OCI-LY1 (cell line): Measurements from ENCODE around the gene VTI1A.

Experiments used
- H2AFZ ChIP-seq: fragments of 200-600 bp; sonication (generic), shearing (Covaris generic); 2 replicates; pipeline ENCODE4 v1.6.0; 2014; ENCODE audit warnings: antibody characterized with exemption, mild to moderate bottlenecking, low read length
- H3F3A ChIP-seq: fragments of 200-600 bp; sonication (generic), shearing (Covaris generic); 2 replicates; pipeline ENCODE4 v1.6.0; 2014; ENCODE audit warnings: mild to moderate bottlenecking, antibody characterized with exemption, low read length, moderate library complexity; ENCODE audit not compliant: insufficient read depth
- H3K27ac ChIP-seq: fragments of 200-600 bp; sonication (generic); 2 replicates; pipeline ENCODE4 v1.5.1; 2014; ENCODE audit warnings: low read length, mixed run types, mild to moderate bottlenecking, low read depth; ENCODE audit not compliant: poor library complexity, severe bottlenecking
- H3K27me3 ChIP-seq: fragments of 200-600 bp; sonication (generic); 2 replicates; pipeline ENCODE4 v1.6.0; 2014; ENCODE audit warnings: antibody characterized with exemption, mild to moderate bottlenecking, low read length, moderate library complexity; ENCODE audit not compliant: insufficient read depth
- H3K36me3 ChIP-seq: fragments of 200-600 bp; sonication (generic); 2 replicates; pipeline ENCODE4 v1.6.1; 2014; ENCODE audit warnings: mild to moderate bottlenecking, antibody characterized with exemption, low read length, moderate library complexity, mixed read lengths; ENCODE audit not compliant: insufficient read depth
- H3K4me1 ChIP-seq: fragments of 200-600 bp; sonication (generic); 2 replicates; pipeline ENCODE4 v1.5.1; 2014; ENCODE audit warnings: mild to moderate bottlenecking, low read length, moderate library complexity; ENCODE audit not compliant: insufficient read depth, severe bottlenecking
- H3K4me2 ChIP-seq: fragments of 200-600 bp; sonication (generic), shearing (Covaris generic); 2 replicates; pipeline ENCODE4 v1.6.1; 2014; ENCODE audit warnings: low read length
- H3K4me3 ChIP-seq: fragments of 200-600 bp; sonication (generic); 2 replicates; pipeline ENCODE4 v1.5.1; 2014; ENCODE audit warnings: low read length, low read depth, mild to moderate bottlenecking, mixed read lengths; ENCODE audit not compliant: poor library complexity, severe bottlenecking
- H3K79me2 ChIP-seq: fragments of 200-600 bp; shearing (Covaris generic); 2 replicates; pipeline ENCODE4 v1.6.1; 2016; ENCODE audit warnings: mixed run types, low read length, mixed read lengths; ENCODE audit not compliant: insufficient read depth
- H3K9ac ChIP-seq: fragments of 200-600 bp; sonication (generic), shearing (Covaris generic); 2 replicates; pipeline ENCODE4 v1.6.1; 2014; ENCODE audit warnings: mild to moderate bottlenecking, low read length, mixed read lengths
- H3K9me2 ChIP-seq: fragments of 200-600 bp; sonication (generic), shearing (Covaris generic); 2 replicates; pipeline ENCODE4 v1.6.1; 2014; ENCODE audit warnings: low read depth, mild to moderate bottlenecking, low read length, mixed read lengths
- H3K9me3 ChIP-seq: fragments of 200-600 bp; shearing (Covaris generic); 2 replicates; pipeline ENCODE4 v1.6.1; 2014; ENCODE audit warnings: low read length, mixed read lengths
- H4K20me1 ChIP-seq: fragments of 200-600 bp; sonication (generic), shearing (Covaris generic); 2 replicates; pipeline ENCODE4 v1.6.0; 2016; ENCODE audit warnings: mild to moderate bottlenecking, low read length; ENCODE audit not compliant: insufficient read depth
- CTCF ChIP-seq: fragments of 200-600 bp; sonication (generic), shearing (Covaris generic); IDR thresholded peaks from 2 replicates; pipeline ENCODE4 v1.5.1; 2017; ENCODE audit warnings: mild to moderate bottlenecking, antibody characterized with exemption, low read length, moderate library complexity, mixed read lengths
- EZH2 ChIP-seq: fragments of 200-600 bp; sonication (generic), shearing (Covaris generic); IDR thresholded peaks from 2 replicates; pipeline ENCODE4 v1.8.0; 2017; ENCODE audit warnings: borderline replicate concordance, mixed run types, mild to moderate bottlenecking, antibody characterized with exemption, low read length, moderate library complexity, mixed read lengths

The VTI1A gene

GRCh38 chr10:112585126-112585525, 138.1 kb downstream of the VTI1A start:
- Histone ChIP-seq H3K4me3 (no peak overlapping the region), H3F3A (no peaks in the 10 kb centered on the region), H3K79me2 (no peaks in the 10 kb centered on the region), H3K36me3 (no peaks in the 10 kb centered on the region), H2AFZ (no peak overlapping the region), H3K9ac (no peak overlapping the region), H3K4me1 (no peaks in the 10 kb centered on the region), H3K9me2 (no peaks in the 10 kb centered on the region), H4K20me1 (no peaks in the 10 kb centered on the region), H3K4me2 (no peak overlapping the region), H3K27me3 (no peaks in the 10 kb centered on the region), H3K9me3 (no peaks in the 10 kb centered on the region), H3K27ac (no peak overlapping the region)
- TF ChIP-seq CTCF (no peak), EZH2 (no peak)

- no peaks in the 10 kb centered on the region for H3K9me2 ChIP-seq
- H3K36me3 ChIP-seq = no peaks in the 10 kb centered on the region
- no peaks in the 10 kb centered on the region for H3F3A ChIP-seq
- no peaks in the 10 kb centered on the region for H3K27me3 ChIP-seq
- no peak for TF ChIP-seq EZH2
- TF ChIP-seq CTCF = no peak
- H3K9me3 ChIP-seq = no peaks in the 10 kb centered on the region
- no peak overlapping the region for H2AFZ ChIP-seq
- no peak overlapping the region for H3K9ac ChIP-seq
- H3K79me2 ChIP-seq = no peaks in the 10 kb centered on the region
- no peak overlapping the region for H3K4me2 ChIP-seq
- no peak overlapping the region for H3K4me3 ChIP-seq
- H3K4me1 ChIP-seq = no peaks in the 10 kb centered on the region
- no peak overlapping the region for H3K27ac ChIP-seq
- H4K20me1 ChIP-seq = no peaks in the 10 kb centered on the region
These were observed 138.9 kb downstream of the VTI1A start for GRCh38 chr10:112585960-112586359.

- Histone ChIP-seq H3K27ac (no peak overlapping the region), H3K9me2 (no peaks in the 10 kb centered on the region), H3K36me3 (no peaks in the 10 kb centered on the region), H3K79me2 (no peaks in the 10 kb centered on the region), H3K4me3 (no peak overlapping the region), H2AFZ (no peak overlapping the region), H4K20me1 (no peaks in the 10 kb centered on the region), H3K9me3 (no peaks in the 10 kb centered on the region), H3K4me1 (no peaks in the 10 kb centered on the region), H3K4me2 (no peak overlapping the region), H3K27me3 (no peaks in the 10 kb centered on the region), H3F3A (no peaks in the 10 kb centered on the region), H3K9ac (no peak overlapping the region)
- TF ChIP-seq CTCF (no peak), EZH2 (no peak)
These were observed 140.7 kb downstream of the VTI1A start for GRCh38 chr10:112587729-112588128.
